ENCODE data around the gene COL2A1. TPM values are rescaled to one million over a fixed set of nuclear protein-coding genes. Genes with fewer than 3 reads are reported as not detected.
"Not testable (repeated sequence)": the region's sequence is repeated elsewhere in the genome, so short reads cannot be mapped to it uniquely, and the experiment has no call there.

Gene COL2A1
- total RNA-seq, 1 donor from 2014 or later: 86.4 TPM

GRCh38 chr12:47964106-47964728, 40.1 kb downstream of the COL2A1 start:
- peak overlapping the region; percentile 99 for H3K4me3 Mint-ChIP-seq

GRCh38 chr12:47963340-47964040, 40.8 kb downstream of the COL2A1 start, which contains the start of gene TMEM106C:
Gene TMEM106C, plus strand, starts transcription at chr12:47963596. Its CDS starts 641 bp downstream, at chr12:47964237.
- Mint-ChIP-seq H3K27me3 (ENCODE audit: low read depth) (no peaks in the 10 kb centered on the region), H3K27ac (peak within 1 kb of the TSS; percentile 97), H3K9me3 (peaks cover 10% of the 10 kb centered on the region), H3K36me3 (peaks cover 7% of the 10 kb centered on the region), H3K4me1 (peaks cover 31% of the 10 kb centered on the region), H3K4me3 (peak within 1 kb of the TSS; percentile 99)
- DNase-seq (ENCODE audit: low spot score in 2 of 2, unreplicated experiment in 2 of 2): peak; percentile 89 to 97
- TF ChIP-seq CTCF (IDR thresholded peaks at IDR 0.05; ENCODE audit: unreplicated experiment): peak; percentile 93

More at GRCh38 chr12:47964106-47964728, 40.1 kb downstream of the COL2A1 start:
- no peak for DNase-seq (ENCODE audit: low spot score in 2 of 2, unreplicated experiment in 2 of 2)
- peaks cover 9% of the 10 kb centered on the region for H3K9me3 Mint-ChIP-seq
- TF ChIP-seq CTCF (IDR thresholded peaks at IDR 0.05; ENCODE audit: unreplicated experiment): no peak
- peaks cover 12% of the 10 kb centered on the region for H3K36me3 Mint-ChIP-seq
- no peaks in the 10 kb centered on the region for H3K27me3 Mint-ChIP-seq (ENCODE audit: low read depth)
- H3K4me1 Mint-ChIP-seq: peaks cover 31% of the 10 kb centered on the region
- peak overlapping the region; percentile 97 for H3K27ac Mint-ChIP-seq

- no peak for TF ChIP-seq CTCF (IDR thresholded peaks at IDR 0.05; ENCODE audit: unreplicated experiment)
- DNase-seq (ENCODE audit: low spot score in 2 of 2, unreplicated experiment in 2 of 2): no peak
- no peaks in the 10 kb centered on the region for H3K27me3 Mint-ChIP-seq (ENCODE audit: low read depth)
- no peak overlapping the region for H3K27ac Mint-ChIP-seq
- peaks cover 31% of the 10 kb centered on the region for H3K4me1 Mint-ChIP-seq
- H3K9me3 Mint-ChIP-seq: peaks cover 11% of the 10 kb centered on the region
- no peak overlapping the region for H3K4me3 Mint-ChIP-seq
- H3K36me3 Mint-ChIP-seq: peaks cover 6% of the 10 kb centered on the region
Observed at GRCh38 chr12:47962198-47962597, 42.1 kb downstream of the COL2A1 start.

- peaks cover 11% of the 10 kb centered on the region for H3K9me3 Mint-ChIP-seq
- H3K27ac Mint-ChIP-seq: not testable (repeated sequence)
Observed at GRCh38 chr12:47957671-47958070, 46.6 kb downstream of the COL2A1 start.

GRCh38 chr12:47955059-47955458, 49.2 kb downstream of the COL2A1 start:
- H3K27ac Mint-ChIP-seq: no peak overlapping the region
- no peak for TF ChIP-seq CTCF (IDR thresholded peaks at IDR 0.05; ENCODE audit: unreplicated experiment)
- no peak for DNase-seq (ENCODE audit: low spot score in 2 of 2, unreplicated experiment in 2 of 2)
- peaks cover 10% of the 10 kb centered on the region for H3K9me3 Mint-ChIP-seq
- peaks cover 18% of the 10 kb centered on the region for H3K4me1 Mint-ChIP-seq
- H3K36me3 Mint-ChIP-seq: no peaks in the 10 kb centered on the region
- no peak overlapping the region for H3K4me3 Mint-ChIP-seq
- H3K27me3 Mint-ChIP-seq (ENCODE audit: low read depth): no peaks in the 10 kb centered on the region

More at GRCh38 chr12:47957671-47958070, 46.6 kb downstream of the COL2A1 start:
- H3K4me3 Mint-ChIP-seq; DNase-seq (ENCODE audit: low spot score in 2 of 2, unreplicated experiment in 2 of 2); H3K36me3 Mint-ChIP-seq; H3K27me3 Mint-ChIP-seq (ENCODE audit: low read depth): not testable (repeated sequence)
- peaks cover 21% of the 10 kb centered on the region for H3K4me1 Mint-ChIP-seq

GRCh38 chr12:47954467-47955045, 49.7 kb downstream of the COL2A1 start:
- DNase-seq (ENCODE audit: low spot score in 2 of 2, unreplicated experiment in 2 of 2): no peak
- Mint-ChIP-seq H3K27me3 (ENCODE audit: low read depth) (no peaks in the 10 kb centered on the region), H3K27ac (no peak overlapping the region), H3K9me3 (peaks cover 5% of the 10 kb centered on the region), H3K4me1 (peaks cover 19% of the 10 kb centered on the region), H3K36me3 (no peaks in the 10 kb centered on the region), H3K4me3 (no peak overlapping the region)
- TF ChIP-seq CTCF (IDR thresholded peaks at IDR 0.05; ENCODE audit: unreplicated experiment): no peak
